Peyer's patch (tissue), 4 donors: ENCODE measurements around the gene TSKS.

Experiments used
- CTCF ChIP-seq, 6 experiments: fragments of 450-650 bp in 4 of 6; fragments of 200-600 bp in 2 of 6; sonication (generic) in 1 of 6; IDR thresholded peaks; one replicate each; pipeline ENCODE4 v1.5.1; 2017 to 2019; ENCODE audit warnings: antibody characterized with exemption in 6 of 6, mild to moderate bottlenecking in 3 of 6, moderate library complexity in 1 of 6
- POLR2A ChIP-seq, 2 donors: fragments of 450-650 bp; IDR thresholded peaks; one replicate each; pipeline ENCODE4 v1.5.1; 2017; ENCODE audit warnings: antibody characterized with exemption in 2 of 2, mild to moderate bottlenecking in 2 of 2, moderate library complexity in 2 of 2

- TF ChIP-seq CTCF (IDR thresholded peaks at IDR 0.05) = no peak
- TF ChIP-seq POLR2A (IDR thresholded peaks at IDR 0.05) = no peak
These were observed 35.5 kb upstream of the TSKS start for GRCh38 chr19:49798574-49798973.
